PFSK-1 (cell line): ENCODE data around the gene FLT3.

ENCODE experiments used
- FOXP2 ChIP-seq: optimal IDR thresholded peaks from 2 replicates; pipeline ENCODE3; 2011; ENCODE audit warnings: borderline replicate concordance, control low read depth, inconsistent platforms; ENCODE audit not compliant: insufficient read depth; ENCODE audit errors: extremely low read length, extremely low read depth
- POLR2AphosphoS5 ChIP-seq: IDR thresholded peaks from 2 replicates; pipeline ENCODE4 v1.6.1; 2012; ENCODE audit warnings: low read depth, mild to moderate bottlenecking, control low read depth, low read length, moderate library complexity
- SIN3A ChIP-seq: IDR thresholded peaks from 2 replicates; pipeline ENCODE4 v1.6.1; 2012; ENCODE audit warnings: mild to moderate bottlenecking, low read length, moderate library complexity, borderline replicate concordance; ENCODE audit not compliant: insufficient read depth
- TAF1 ChIP-seq: IDR thresholded peaks from 2 replicates; pipeline ENCODE4 v1.6.1; 2012; ENCODE audit warnings: low read length, control low read depth, borderline replicate concordance; ENCODE audit not compliant: insufficient read depth
- TF ChIP-seq, protein P1 (sequence below), 2 experiments: IDR thresholded peaks; 2 replicates each; pipeline versions ENCODE4 v1.6.1 to v1.8.0; 2011 to 2012; ENCODE audit warnings: low read depth in 2 of 2, low read length in 2 of 2, control low read depth in 1 of 2, inconsistent platforms in 1 of 2, mild to moderate bottlenecking in 1 of 2, moderate library complexity in 1 of 2; ENCODE audit not compliant: insufficient read depth in 1 of 2

FLT3 gene

GRCh38 chr13:28138756-28139470 lies 38.5 kb upstream of the FLT3 start:
- TF ChIP-seq, protein P1, sequence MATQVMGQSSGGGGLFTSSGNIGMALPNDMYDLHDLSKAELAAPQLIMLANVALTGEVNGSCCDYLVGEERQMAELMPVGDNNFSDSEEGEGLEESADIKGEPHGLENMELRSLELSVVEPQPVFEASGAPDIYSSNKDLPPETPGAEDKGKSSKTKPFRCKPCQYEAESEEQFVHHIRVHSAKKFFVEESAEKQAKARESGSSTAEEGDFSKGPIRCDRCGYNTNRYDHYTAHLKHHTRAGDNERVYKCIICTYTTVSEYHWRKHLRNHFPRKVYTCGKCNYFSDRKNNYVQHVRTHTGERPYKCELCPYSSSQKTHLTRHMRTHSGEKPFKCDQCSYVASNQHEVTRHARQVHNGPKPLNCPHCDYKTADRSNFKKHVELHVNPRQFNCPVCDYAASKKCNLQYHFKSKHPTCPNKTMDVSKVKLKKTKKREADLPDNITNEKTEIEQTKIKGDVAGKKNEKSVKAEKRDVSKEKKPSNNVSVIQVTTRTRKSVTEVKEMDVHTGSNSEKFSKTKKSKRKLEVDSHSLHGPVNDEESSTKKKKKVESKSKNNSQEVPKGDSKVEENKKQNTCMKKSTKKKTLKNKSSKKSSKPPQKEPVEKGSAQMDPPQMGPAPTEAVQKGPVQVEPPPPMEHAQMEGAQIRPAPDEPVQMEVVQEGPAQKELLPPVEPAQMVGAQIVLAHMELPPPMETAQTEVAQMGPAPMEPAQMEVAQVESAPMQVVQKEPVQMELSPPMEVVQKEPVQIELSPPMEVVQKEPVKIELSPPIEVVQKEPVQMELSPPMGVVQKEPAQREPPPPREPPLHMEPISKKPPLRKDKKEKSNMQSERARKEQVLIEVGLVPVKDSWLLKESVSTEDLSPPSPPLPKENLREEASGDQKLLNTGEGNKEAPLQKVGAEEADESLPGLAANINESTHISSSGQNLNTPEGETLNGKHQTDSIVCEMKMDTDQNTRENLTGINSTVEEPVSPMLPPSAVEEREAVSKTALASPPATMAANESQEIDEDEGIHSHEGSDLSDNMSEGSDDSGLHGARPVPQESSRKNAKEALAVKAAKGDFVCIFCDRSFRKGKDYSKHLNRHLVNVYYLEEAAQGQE (IDR thresholded peaks at IDR 0.05; ENCODE audit: insufficient read depth in 1 of 2, low read depth in 2 of 2, low read length in 2 of 2) = no peak
- TF ChIP-seq TAF1 = no peak
- TF ChIP-seq POLR2AphosphoS5 = no peak
- no peak for TF ChIP-seq SIN3A
- no peak for TF ChIP-seq FOXP2

GRCh38 chr13:28138012-28138755 lies 37.8 kb upstream of the FLT3 start, which contains the start of gene PAN3:
TSS of gene PAN3 (plus strand) at chr13:28138545. CDS start at chr13:28138658, 113 bp downstream.
- TF ChIP-seq, protein P1 (IDR thresholded peaks at IDR 0.05; ENCODE audit: insufficient read depth in 1 of 2, low read depth in 2 of 2, low read length in 2 of 2) = no peak
- TF ChIP-seq FOXP2 (no peak), TAF1 (no peak), SIN3A (no peak), POLR2AphosphoS5 (peak; percentile 78)

DNA sequence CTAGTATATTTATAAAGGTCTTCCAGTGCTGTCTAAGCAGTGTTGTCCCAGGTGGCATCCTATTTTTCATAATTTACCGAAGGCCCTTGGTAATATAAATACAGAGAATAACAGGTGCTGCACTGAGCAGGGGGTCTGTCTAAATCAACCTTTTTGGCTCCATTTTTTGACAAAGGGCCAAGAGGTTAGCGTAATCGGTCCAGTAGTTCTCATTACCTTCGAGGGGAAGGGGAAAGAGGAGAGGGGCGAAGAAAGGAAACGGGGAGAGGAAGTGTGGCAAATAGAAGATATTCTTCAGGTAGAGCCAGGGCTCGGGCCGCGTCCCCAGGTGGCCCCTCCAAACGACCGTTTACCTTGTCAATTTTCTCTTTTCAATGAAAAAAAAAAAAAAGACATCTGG lies 37.2 kb upstream of the FLT3 start:
- TF ChIP-seq TAF1 (no peak), POLR2AphosphoS5 (no peak), SIN3A (no peak), FOXP2 (no peak)
- TF ChIP-seq, protein P1 (IDR thresholded peaks at IDR 0.05; ENCODE audit: insufficient read depth in 1 of 2, low read depth in 2 of 2, low read length in 2 of 2) = no peak

- TF ChIP-seq, protein P1 (IDR thresholded peaks at IDR 0.05; ENCODE audit: insufficient read depth in 1 of 2, low read depth in 2 of 2, low read length in 2 of 2) = no peak
- no peak for TF ChIP-seq TAF1
- no peak for TF ChIP-seq FOXP2
- TF ChIP-seq POLR2AphosphoS5 = no peak
- no peak for TF ChIP-seq SIN3A
Measured at GRCh38 chr13:28136916-28137315, 36.5 kb upstream of the FLT3 start.

DNA sequence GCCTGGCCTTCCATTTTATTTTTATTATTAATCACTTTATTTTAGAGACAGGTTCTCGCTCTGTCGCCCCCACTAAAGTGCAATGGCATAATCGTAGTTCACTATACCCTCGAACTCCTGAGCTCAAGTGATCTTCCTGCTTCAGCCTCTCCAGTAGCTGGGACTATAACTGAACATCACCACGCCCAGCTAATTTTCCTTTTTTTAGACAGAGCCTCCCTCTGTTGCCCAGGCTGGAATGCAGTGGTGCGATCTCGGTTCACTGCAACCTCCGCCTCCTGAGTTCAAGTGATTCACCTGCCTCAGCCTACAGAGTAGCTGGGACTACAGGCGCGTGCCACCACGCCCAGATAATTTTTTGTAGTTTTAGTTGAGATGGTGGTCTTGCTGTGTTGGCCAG lies 31.3 kb upstream of the FLT3 start:
- TF ChIP-seq POLR2AphosphoS5 (no peak), FOXP2 (no peak), SIN3A (no peak), TAF1 (no peak)
- TF ChIP-seq, protein P1 (IDR thresholded peaks at IDR 0.05; ENCODE audit: insufficient read depth in 1 of 2, low read depth in 2 of 2, low read length in 2 of 2) = no peak
